A549 (cell line): ENCODE measurements around the gene CFAP61.

ENCODE experiments used
- BHLHE40 ChIP-seq: IDR thresholded peaks from 2 replicates; pipeline ENCODE4 v1.6.1; 2012; ENCODE audit warnings: low read depth, low read length, inconsistent platforms
- CHD4 ChIP-seq: fragments of 200-600 bp; sonication (generic); IDR thresholded peaks from 2 replicates; pipeline ENCODE4 v1.6.1; 2016; ENCODE audit warnings: antibody characterized with exemption, mild to moderate bottlenecking, borderline replicate concordance
- EP300 ChIP-seq, 2 experiments: fragments of >200 bp; sonication (Bioruptor Twin); formaldehyde crosslinking; IDR thresholded peaks; 2 replicates in 1 of 2; 3 replicates in 1 of 2; pipeline ENCODE4 v1.6.1; 2016 to 2017
- MAFK ChIP-seq: fragments of 450-650 bp; IDR thresholded peaks from 2 replicates; pipeline ENCODE4 v1.6.1; 2014; ENCODE audit not compliant: partially characterized antibody
- MAX ChIP-seq: IDR thresholded peaks from 2 replicates; pipeline ENCODE4 v1.6.1; 2012
- MAZ ChIP-seq: fragments of 150-350 bp; IDR thresholded peaks from 2 replicates; pipeline ENCODE4 v1.6.1; 2014; ENCODE audit warnings: antibody characterized with exemption, low read depth, low read length, borderline replicate concordance
- RAD21 ChIP-seq, 2 experiments: fragments of >200 bp in 1 of 2; sonication (Bioruptor Twin) in 1 of 2; formaldehyde crosslinking in 1 of 2; IDR thresholded peaks in 1 of 2; conservative IDR thresholded peaks in 1 of 2; 2 replicates in 1 of 2; 3 replicates in 1 of 2; pipeline ENCODE4 v1.6.1; 2012 to 2018; ENCODE audit warnings: inconsistent platforms in 1 of 2
- TF ChIP-seq, protein P1 (sequence below): fragments of >200 bp; sonication (Bioruptor Twin); formaldehyde crosslinking; IDR thresholded peaks from 3 replicates; pipeline ENCODE4 v1.5.1; 2016
- TF ChIP-seq, protein P2 (sequence below): fragments of 200-600 bp; sonication (generic); IDR thresholded peaks from 2 replicates; pipeline ENCODE4 v1.6.1; 2016; ENCODE audit warnings: antibody characterized with exemption, mild to moderate bottlenecking, moderate library complexity

GRCh38 chr20:20036756-20037155 lies 15.6 kb upstream of the CFAP61 start:
- TF ChIP-seq MAFK, result no peak
- TF ChIP-seq, protein P1, sequence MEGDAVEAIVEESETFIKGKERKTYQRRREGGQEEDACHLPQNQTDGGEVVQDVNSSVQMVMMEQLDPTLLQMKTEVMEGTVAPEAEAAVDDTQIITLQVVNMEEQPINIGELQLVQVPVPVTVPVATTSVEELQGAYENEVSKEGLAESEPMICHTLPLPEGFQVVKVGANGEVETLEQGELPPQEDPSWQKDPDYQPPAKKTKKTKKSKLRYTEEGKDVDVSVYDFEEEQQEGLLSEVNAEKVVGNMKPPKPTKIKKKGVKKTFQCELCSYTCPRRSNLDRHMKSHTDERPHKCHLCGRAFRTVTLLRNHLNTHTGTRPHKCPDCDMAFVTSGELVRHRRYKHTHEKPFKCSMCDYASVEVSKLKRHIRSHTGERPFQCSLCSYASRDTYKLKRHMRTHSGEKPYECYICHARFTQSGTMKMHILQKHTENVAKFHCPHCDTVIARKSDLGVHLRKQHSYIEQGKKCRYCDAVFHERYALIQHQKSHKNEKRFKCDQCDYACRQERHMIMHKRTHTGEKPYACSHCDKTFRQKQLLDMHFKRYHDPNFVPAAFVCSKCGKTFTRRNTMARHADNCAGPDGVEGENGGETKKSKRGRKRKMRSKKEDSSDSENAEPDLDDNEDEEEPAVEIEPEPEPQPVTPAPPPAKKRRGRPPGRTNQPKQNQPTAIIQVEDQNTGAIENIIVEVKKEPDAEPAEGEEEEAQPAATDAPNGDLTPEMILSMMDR, result no peak
- no peak for TF ChIP-seq BHLHE40
- TF ChIP-seq, protein P2, sequence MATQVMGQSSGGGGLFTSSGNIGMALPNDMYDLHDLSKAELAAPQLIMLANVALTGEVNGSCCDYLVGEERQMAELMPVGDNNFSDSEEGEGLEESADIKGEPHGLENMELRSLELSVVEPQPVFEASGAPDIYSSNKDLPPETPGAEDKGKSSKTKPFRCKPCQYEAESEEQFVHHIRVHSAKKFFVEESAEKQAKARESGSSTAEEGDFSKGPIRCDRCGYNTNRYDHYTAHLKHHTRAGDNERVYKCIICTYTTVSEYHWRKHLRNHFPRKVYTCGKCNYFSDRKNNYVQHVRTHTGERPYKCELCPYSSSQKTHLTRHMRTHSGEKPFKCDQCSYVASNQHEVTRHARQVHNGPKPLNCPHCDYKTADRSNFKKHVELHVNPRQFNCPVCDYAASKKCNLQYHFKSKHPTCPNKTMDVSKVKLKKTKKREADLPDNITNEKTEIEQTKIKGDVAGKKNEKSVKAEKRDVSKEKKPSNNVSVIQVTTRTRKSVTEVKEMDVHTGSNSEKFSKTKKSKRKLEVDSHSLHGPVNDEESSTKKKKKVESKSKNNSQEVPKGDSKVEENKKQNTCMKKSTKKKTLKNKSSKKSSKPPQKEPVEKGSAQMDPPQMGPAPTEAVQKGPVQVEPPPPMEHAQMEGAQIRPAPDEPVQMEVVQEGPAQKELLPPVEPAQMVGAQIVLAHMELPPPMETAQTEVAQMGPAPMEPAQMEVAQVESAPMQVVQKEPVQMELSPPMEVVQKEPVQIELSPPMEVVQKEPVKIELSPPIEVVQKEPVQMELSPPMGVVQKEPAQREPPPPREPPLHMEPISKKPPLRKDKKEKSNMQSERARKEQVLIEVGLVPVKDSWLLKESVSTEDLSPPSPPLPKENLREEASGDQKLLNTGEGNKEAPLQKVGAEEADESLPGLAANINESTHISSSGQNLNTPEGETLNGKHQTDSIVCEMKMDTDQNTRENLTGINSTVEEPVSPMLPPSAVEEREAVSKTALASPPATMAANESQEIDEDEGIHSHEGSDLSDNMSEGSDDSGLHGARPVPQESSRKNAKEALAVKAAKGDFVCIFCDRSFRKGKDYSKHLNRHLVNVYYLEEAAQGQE, result no peak
- no peak for TF ChIP-seq MAX
- TF ChIP-seq MAZ, result no peak
- no peak for TF ChIP-seq CHD4
- no peak for TF ChIP-seq EP300 (IDR thresholded peaks at IDR 0.05)
- no peak for TF ChIP-seq RAD21 (conservative IDR thresholded peaks at IDR 0.05 in 1 of 2, IDR thresholded peaks at IDR 0.05 in 1 of 2)
